IMR-90 (cell line): ENCODE measurements around the gene CEP76. TPM values are rescaled to one million over a fixed set of nuclear protein-coding genes. Genes with fewer than 3 reads are reported as not detected.

Experiments
- ATAC-seq: fragments of 200-7000 bp; cut with Tn5 transposase; 2 replicates; pipeline ENCODE4 v1.9.1; 2020; ENCODE audit warnings: low read depth, mild to moderate bottlenecking, moderate library complexity
- BruUV-seq: library from RNA; stranded (reverse); fragments of 400-500 nt; replicated peaks from 2 replicates; lab custom pipeline; 2021; lab: Mats Ljungman, UMichigan
- CTCF ChIA-PET: fragments of 300-600 bp; formaldehyde crosslinking; extraction: SDS; loops from one replicate; lab custom pipeline; 2021; ENCODE audit warnings: antibody characterized with exemption; lab: Yijun Ruan, JAX
- POLR2A ChIA-PET: fragments of 300-600 bp; sonication (Branson Sonifier 250); formaldehyde crosslinking; loops from one replicate; lab custom pipeline; 2022; ENCODE audit warnings: antibody characterized with exemption; ENCODE audit not compliant: unreplicated experiment; lab: Charles Lee
- DNase-seq: peaks from one replicate; pipeline ENCODE4 v3.0.0; 2013
- H2AFZ ChIP-seq: replicated peaks from 2 replicates; pipeline ENCODE3; 2013; ENCODE audit warnings: low read length, mild to moderate bottlenecking; ENCODE audit not compliant: poor library complexity
- H2AK5ac ChIP-seq: 2 replicates; pipeline ENCODE4 v1.6.1; 2013; ENCODE audit warnings: low read depth, low read length, inconsistent platforms
- H2AK9ac ChIP-seq: replicated peaks from 2 replicates; pipeline ENCODE3; 2013; ENCODE audit warnings: mild to moderate bottlenecking, low read depth, low read length, moderate library complexity; ENCODE audit not compliant: poor library complexity
- H2BK120ac ChIP-seq: 2 replicates; pipeline ENCODE4 v1.6.1; 2013; ENCODE audit warnings: low read depth, low read length, inconsistent platforms
- H2BK15ac ChIP-seq: 3 replicates; pipeline ENCODE4 v1.6.1; 2013; ENCODE audit warnings: low read depth, low read length, inconsistent platforms
- H2BK20ac ChIP-seq: 2 replicates; pipeline ENCODE4 v1.6.1; 2013; ENCODE audit warnings: low read depth, mild to moderate bottlenecking, inconsistent platforms, low read length, moderate library complexity
- H2BK5ac ChIP-seq: 2 replicates; pipeline ENCODE4 v1.6.1; 2013; ENCODE audit warnings: mild to moderate bottlenecking, low read depth, low read length, inconsistent platforms; ENCODE audit not compliant: poor library complexity, severe bottlenecking
- H3K14ac ChIP-seq: replicated peaks from 2 replicates; pipeline ENCODE4 v1.6.1; 2013; ENCODE audit warnings: low read depth, low read length, inconsistent platforms
- H3K18ac ChIP-seq: 2 replicates; pipeline ENCODE4 v1.6.1; 2013; ENCODE audit warnings: low read depth, low read length, control low read depth
- H3K23ac ChIP-seq: 2 replicates; pipeline ENCODE4 v1.6.1; 2013; ENCODE audit warnings: low read depth, low read length, inconsistent platforms
- H3K27ac ChIP-seq: 2 replicates; pipeline ENCODE4 v1.5.1; 2013; ENCODE audit warnings: mild to moderate bottlenecking, control low read depth, low read length; ENCODE audit not compliant: insufficient read depth
- H3K27me3 ChIP-seq: 2 replicates; pipeline ENCODE4 v1.6.1; 2013; ENCODE audit warnings: low read length; ENCODE audit not compliant: control insufficient read depth, insufficient read depth
- H3K36me3 ChIP-seq: 2 replicates; pipeline ENCODE4 v1.6.1; 2013; ENCODE audit warnings: low read length, mixed read lengths; ENCODE audit not compliant: control insufficient read depth, insufficient read depth
- H3K4ac ChIP-seq: 2 replicates; pipeline ENCODE4 v1.6.1; 2013; ENCODE audit warnings: low read depth, low read length, inconsistent platforms
- H3K4me1 ChIP-seq: 2 replicates; pipeline ENCODE4 v1.6.1; 2013; ENCODE audit warnings: low read length, mixed read lengths; ENCODE audit not compliant: control insufficient read depth, insufficient read depth
- H3K4me2 ChIP-seq: 2 replicates; pipeline ENCODE4 v1.6.1; 2013; ENCODE audit warnings: low read depth, mild to moderate bottlenecking, control low read depth, low read length, moderate library complexity
- H3K4me3 ChIP-seq: 2 replicates; pipeline ENCODE4 v1.5.1; 2013; ENCODE audit warnings: low read depth, mild to moderate bottlenecking, control low read depth, low read length, moderate library complexity; ENCODE audit not compliant: insufficient read depth
- H3K56ac ChIP-seq: 2 replicates; pipeline ENCODE4 v1.6.1; 2013; ENCODE audit warnings: low read length, inconsistent platforms; ENCODE audit not compliant: insufficient read depth; ENCODE audit errors: extremely low read depth
- H3K79me1 ChIP-seq, 2 experiments: 2 replicates each; pipeline ENCODE4 v1.6.1; 2013; ENCODE audit warnings: low read length in 2 of 2, inconsistent platforms in 1 of 2, low read depth in 1 of 2
- H3K9ac ChIP-seq: 2 replicates; pipeline ENCODE4 v1.6.1; 2013; ENCODE audit warnings: low read depth, low read length, control low read depth
- H3K9me1 ChIP-seq: 2 replicates; pipeline ENCODE4 v1.6.1; 2013; ENCODE audit warnings: low read length, inconsistent platforms; ENCODE audit not compliant: insufficient read depth
- H3K9me3 ChIP-seq: 2 replicates; pipeline ENCODE4 v1.6.1; 2013; ENCODE audit warnings: low read length; ENCODE audit not compliant: control insufficient read depth, insufficient read depth
- H4K20me1 ChIP-seq: 2 replicates; pipeline ENCODE4 v1.6.1; 2013; ENCODE audit warnings: low read length, inconsistent platforms; ENCODE audit not compliant: insufficient read depth
- H4K5ac ChIP-seq: 2 replicates; pipeline ENCODE4 v1.6.1; 2013; ENCODE audit warnings: mild to moderate bottlenecking, low read depth, low read length, control low read depth
- H4K8ac ChIP-seq, 2 experiments: 2 replicates each; pipeline ENCODE4 v1.6.1; 2013; ENCODE audit warnings: low read depth in 2 of 2, low read length in 2 of 2, control low read depth in 1 of 2, inconsistent platforms in 1 of 2
- H4K91ac ChIP-seq: 2 replicates; pipeline ENCODE4 v1.6.1; 2013; ENCODE audit warnings: low read depth, low read length, inconsistent platforms; ENCODE audit not compliant: insufficient read depth
- FOS ChIP-seq: fragments of 150-350 bp; IDR thresholded peaks from 2 replicates; pipeline ENCODE4 v1.6.1; 2016; ENCODE audit warnings: low read depth, low read length
- MXI1 ChIP-seq: IDR thresholded peaks from 2 replicates; pipeline ENCODE4 v1.6.1; 2012; ENCODE audit warnings: low read depth, mild to moderate bottlenecking, low read length, moderate library complexity, borderline replicate concordance
- RFX5 ChIP-seq: IDR thresholded peaks from 2 replicates; pipeline ENCODE4 v1.8.0; 2012; ENCODE audit warnings: low read depth, mild to moderate bottlenecking, low read length, moderate library complexity
- SMC3 ChIP-seq: fragments of 150-350 bp; IDR thresholded peaks from 2 replicates; pipeline ENCODE4 v1.6.1; 2016; ENCODE audit warnings: low read depth, mild to moderate bottlenecking, antibody characterized with exemption, low read length, moderate library complexity
- WGBS, 2 experiments: methylation state at CpG; one replicate each; pipeline versions ENCODE4 v1.1.5 to v1.1.7; 2013; ENCODE audit warnings: missing lambda C conversion rate in 2 of 2; ENCODE audit not compliant: insufficient read length in 1 of 2; ENCODE audit errors: extremely low coverage in 2 of 2; 5-methylcytosine and 5-hydroxymethylcytosine counted together
- dilution Hi-C: fragments of 300-500 bp; cut with HindIII; formaldehyde crosslinking; loops from one replicate; pipeline ENCODE4 v1.14.3; 2018; ENCODE audit warnings: low sequenced_read_pairs; ENCODE audit not compliant: unreplicated experiment
- in situ Hi-C: fragments of 300-500 bp; cut with MboI; formaldehyde crosslinking; loops from 3 replicates; pipeline ENCODE4 v1.14.3; 2019; ENCODE audit warnings: low sequenced_read_pairs, inconsistent platforms, mixed read lengths
- intact Hi-C: fragments of 100-400 bp; cut with micrococcal nuclease; formaldehyde crosslinking; loops from 2 replicates; pipeline ENCODE4 v1.10.0; 2022
- polyA plus RNA-seq, 3 experiments: library from polyadenylated mRNA; depleted of rRNA; stranded (reverse); fragments of >200 nt; gene quantifications; 2 replicates each; pipeline ENCODE4 v1.2.3, GENCODE V29; 2012; ENCODE audit warnings: low replicate concordance in 1 of 3
- total RNA-seq: library from RNA; depleted of rRNA; stranded (reverse); fragments of >200 nt; gene quantifications from 2 replicates; pipeline ENCODE4 v1.2.3, GENCODE V29; 2012

Gene CEP76
- total and polyA plus RNA-seq, 2 of the 4 experiments (the other 2 are of a cell fraction) = 5.1 to 8.1 TPM

DNA sequence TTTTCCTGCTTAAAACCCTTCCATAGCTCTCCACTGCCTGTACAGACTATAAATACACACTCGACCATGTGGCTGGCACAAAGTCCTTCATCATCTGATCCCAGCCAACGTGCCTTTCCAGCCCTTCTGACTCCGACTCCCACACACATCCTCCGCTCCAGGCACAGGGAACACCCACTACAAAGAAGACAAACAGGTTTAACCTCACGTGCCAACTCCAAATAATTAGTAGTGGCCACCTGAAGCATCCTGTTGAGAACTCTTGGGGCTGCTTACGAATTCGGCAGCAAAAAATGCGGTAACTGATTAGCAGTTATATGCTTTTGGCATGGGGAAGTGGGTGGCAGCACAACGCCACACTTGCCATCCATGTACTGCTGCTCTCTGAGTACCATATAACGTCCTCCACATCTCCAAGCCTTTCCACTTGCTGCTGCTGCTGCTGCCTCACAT is 56.7 kb downstream of the CEP76 start:
- intact Hi-C loops = no loop called here
- H2AK5ac ChIP-seq = peak overlapping the region; percentile 87
- 0 out of 2 replicates have a peak, but pooled peaks have one; percentile 24 for TF ChIP-seq MXI1
- TF ChIP-seq FOS = no peak
- TF ChIP-seq RFX5 = no peak
- no peak for TF ChIP-seq SMC3
- no peak overlapping the region for H3K18ac ChIP-seq
- no peak overlapping the region for H3K9ac ChIP-seq
- peak; percentile 38 for ATAC-seq
- H3K9me1 ChIP-seq = peaks cover 13% of the 10 kb centered on the region
- H2BK5ac ChIP-seq = no peak overlapping the region
- no peak overlapping the region; the same call in 2 of the 3 replicates for H2BK15ac ChIP-seq
- peak overlapping the region in 1 of 2 experiments; percentile 55; a peak in 2 of 4 replicates for H4K8ac ChIP-seq
- no peak overlapping the region for H4K5ac ChIP-seq
- no peaks in the 10 kb centered on the region; the same call in 1 of the 2 replicates for H3K36me3 ChIP-seq
- peak overlapping the region; percentile 2 for H3K4ac ChIP-seq
- in situ Hi-C loops = no loop called here
- no TSS peak for BruUV-seq
- H4K20me1 ChIP-seq = peaks cover 24% of the 10 kb centered on the region; the same call in 1 of the 2 replicates
- peak overlapping the region; percentile 80 for H2AK9ac ChIP-seq
- no peak overlapping the region for H3K56ac ChIP-seq
- peaks cover 13% of the 10 kb centered on the region for H3K4me1 ChIP-seq
- H2AFZ ChIP-seq = no peak overlapping the region
- WGBS, 2 experiments = 82% methylated on average over 2 of the region's 10 CpGs; no CpG with 5 or more reads in 1 of the 2 experiments
- no peak overlapping the region for H3K4me2 ChIP-seq
- no peak overlapping the region for H4K91ac ChIP-seq
- H3K27me3 ChIP-seq = no peaks in the 10 kb centered on the region
- peaks cover 20 to 73% of the 10 kb centered on the region in 2 experiments for H3K79me1 ChIP-seq
- DNase-seq = peak; percentile 52
- dilution Hi-C loops = no loop called here
- H3K14ac ChIP-seq = peak overlapping the region; percentile 12; the same call in 1 of the 2 replicates
- H3K9me3 ChIP-seq = no peaks in the 10 kb centered on the region
- ChIA-PET POLR2A (no interaction called here), CTCF (no interaction called here)
- H2BK20ac ChIP-seq = no peak overlapping the region
- no peak overlapping the region for H3K23ac ChIP-seq
- no peak overlapping the region for H3K27ac ChIP-seq
- H3K4me3 ChIP-seq = no peak overlapping the region
- H2BK120ac ChIP-seq = no peak overlapping the region
